ENCODE measurements around the gene ASPRV1. TPM values are rescaled to one million over a fixed set of nuclear protein-coding genes. Genes with fewer than 3 reads are reported as not detected.
"Not testable (repeated sequence)": the region's sequence is repeated elsewhere in the genome, so short reads cannot be mapped to it uniquely, and the experiment has no call there.

ASPRV1 gene
- total RNA-seq (2014; rRNA removed; shearing (Covaris generic)), result 0.10 TPM in 1 of 2 replicates, not detected in the other

GRCh38 chr2:69961496-69961895, at the start of gene ASPRV1:
ASPRV1 (minus strand) TSS chr2:69961631; CDS start chr2:69961436, 195 bp downstream.
- no peak for DNase-seq (ENCODE audit: low spot score)

- DNase-seq (ENCODE audit: low spot score), result no peak
Measured at GRCh38 chr2:70010576-70011111, 49.2 kb upstream of the ASPRV1 start.

GRCh38 chr2:70009762-70010575, 48.5 kb upstream of the ASPRV1 start:
- peak; percentile 46 for DNase-seq (ENCODE audit: low spot score)

GRCh38 chr2:70008290-70008689, 46.9 kb upstream of the ASPRV1 start:
- no peak for DNase-seq (ENCODE audit: low spot score)

GRCh38 chr2:70007151-70007550, 45.7 kb upstream of the ASPRV1 start:
- DNase-seq (ENCODE audit: low spot score), result no peak

GRCh38 chr2:70006447-70006784, 45.0 kb upstream of the ASPRV1 start:
- DNase-seq (ENCODE audit: low spot score), result no peak

- DNase-seq (ENCODE audit: low spot score), result no peak
Measured at GRCh38 chr2:70005752-70006446, 44.5 kb upstream of the ASPRV1 start.

GRCh38 chr2:70005216-70005615, 43.8 kb upstream of the ASPRV1 start:
- DNase-seq (ENCODE audit: low spot score), result no peak

GRCh38 chr2:70003093-70003830, 41.8 kb upstream of the ASPRV1 start:
- DNase-seq (ENCODE audit: low spot score), result no peak

- no peak for DNase-seq (ENCODE audit: low spot score)
Measured at GRCh38 chr2:70002241-70002899, 40.9 kb upstream of the ASPRV1 start.

GRCh38 chr2:70000529-70000928, 39.1 kb upstream of the ASPRV1 start:
- DNase-seq (ENCODE audit: low spot score), result not testable (repeated sequence)

GRCh38 chr2:69998761-69999160, 37.3 kb upstream of the ASPRV1 start:
- no peak for DNase-seq (ENCODE audit: low spot score)

GRCh38 chr2:69997015-69997830, 35.8 kb upstream of the ASPRV1 start:
- DNase-seq (ENCODE audit: low spot score), result peak; percentile 87

GRCh38 chr2:69995511-69995910, 34.1 kb upstream of the ASPRV1 start:
- no peak for DNase-seq (ENCODE audit: low spot score)

- DNase-seq (ENCODE audit: low spot score), result no peak
Measured at GRCh38 chr2:69994166-69994565, 32.7 kb upstream of the ASPRV1 start.

GRCh38 chr2:69993708-69994107, 32.3 kb upstream of the ASPRV1 start:
- DNase-seq (ENCODE audit: low spot score), result no peak

GRCh38 chr2:69993048-69993565, 31.7 kb upstream of the ASPRV1 start:
- DNase-seq (ENCODE audit: low spot score), result no peak

- no peak for DNase-seq (ENCODE audit: low spot score)
Measured at GRCh38 chr2:69992310-69993047, 31.0 kb upstream of the ASPRV1 start.

GRCh38 chr2:69989441-69990105, 28.1 kb upstream of the ASPRV1 start:
- DNase-seq (ENCODE audit: low spot score), result no peak
